WI38 (cell line): ENCODE results near the gene PRXL2B.
"Not testable (repeated sequence)": the region's sequence is repeated elsewhere in the genome, so short reads cannot be mapped to it uniquely, and the experiment has no call there.

Source experiments
- H3K4me3 ChIP-seq: 2 replicates; pipeline ENCODE4 v1.5.1; 2011; ENCODE audit warnings: low read depth, mild to moderate bottlenecking, control low read depth, low read length
- CTCF ChIP-seq: IDR thresholded peaks from 2 replicates; pipeline ENCODE4 v1.5.1; 2012; ENCODE audit warnings: low read depth, mild to moderate bottlenecking, control low read depth, low read length

Gene PRXL2B

GRCh38 chr1:2546515-2547209 lies 39.9 kb upstream of the PRXL2B start:
- no peak for TF ChIP-seq CTCF
- H3K4me3 ChIP-seq: peak overlapping the region; percentile 61

DNA sequence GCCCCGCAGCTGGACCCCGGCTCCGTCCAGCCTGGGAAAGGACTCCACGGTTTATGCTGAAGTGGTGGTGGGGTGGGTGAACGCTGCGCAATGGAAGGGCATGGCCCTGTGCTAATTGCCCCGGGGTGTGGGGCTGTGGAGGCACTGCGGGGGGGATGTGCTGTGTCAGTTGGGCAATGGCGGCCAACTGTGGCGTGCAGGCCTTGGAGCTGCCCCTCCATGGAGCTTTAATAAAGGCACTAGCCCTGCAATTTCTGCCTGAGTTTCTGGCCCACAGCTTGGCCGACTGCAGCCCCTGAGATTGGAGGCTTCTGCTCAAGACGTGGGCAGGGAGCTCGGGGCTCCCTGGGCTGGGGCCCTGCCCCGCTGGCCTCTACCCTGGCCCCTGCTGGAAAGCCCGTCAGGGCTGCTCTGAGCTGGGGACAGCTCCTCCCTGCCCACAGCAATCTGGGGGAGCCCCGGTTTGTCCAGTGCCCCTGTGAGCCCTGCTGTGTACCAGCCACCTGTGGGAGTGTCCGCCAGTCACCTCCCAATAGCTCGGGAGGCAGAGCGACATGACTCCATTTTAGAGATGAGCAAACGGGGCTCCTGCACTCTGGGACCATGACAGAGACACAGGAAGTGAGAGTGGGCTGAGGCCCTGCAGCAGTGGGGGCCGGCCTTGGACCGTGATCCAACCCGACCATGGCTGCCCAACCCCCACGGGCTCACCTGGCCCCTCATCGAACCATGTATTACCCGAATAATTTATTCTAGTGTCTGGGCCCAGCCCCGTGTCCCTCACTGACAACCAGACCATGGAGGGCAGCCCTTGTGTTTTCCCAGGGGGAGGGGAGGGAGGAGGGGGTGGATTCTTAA lies 39.1 kb upstream of the PRXL2B start:
- H3K4me3 ChIP-seq: peak overlapping the region; percentile 61
- TF ChIP-seq CTCF: no peak

GRCh38 chr1:2548068-2548589 lies 38.4 kb upstream of the PRXL2B start:
- TF ChIP-seq CTCF: peak; percentile 95
- H3K4me3 ChIP-seq: no peak overlapping the region

DNA sequence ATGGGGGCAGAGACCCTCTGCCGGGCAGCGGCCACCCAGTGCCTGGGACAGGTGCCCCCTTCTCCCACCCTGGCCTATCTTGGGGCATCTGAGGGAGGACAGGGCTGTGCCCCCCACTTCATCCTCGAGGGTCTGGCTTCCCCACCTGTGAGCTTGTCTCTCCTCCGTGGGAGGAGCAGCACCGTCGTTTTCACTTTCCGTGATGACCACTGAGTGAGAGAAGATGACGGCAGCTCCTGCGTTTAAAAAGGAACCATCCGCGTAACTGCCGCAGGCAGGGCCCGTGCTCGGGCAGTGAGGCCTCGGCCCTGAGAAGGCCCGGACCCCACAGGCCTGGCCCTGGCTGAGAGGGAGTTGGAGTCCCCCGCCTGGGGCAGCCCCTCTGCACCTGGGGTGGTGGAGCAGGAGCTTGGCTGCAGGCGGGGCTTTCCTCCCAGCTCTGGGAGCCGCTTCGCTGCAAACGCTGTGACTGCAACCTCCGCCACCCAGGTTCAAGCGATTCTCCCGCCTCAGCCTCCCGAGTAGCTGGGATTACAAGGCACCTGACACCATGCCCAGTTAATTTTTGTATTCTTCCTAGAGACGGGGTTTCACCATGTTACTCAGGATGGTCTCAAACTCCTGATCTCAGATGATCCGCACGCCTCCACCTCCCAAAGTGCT lies 37.1 kb upstream of the PRXL2B start:
- not testable (repeated sequence) for H3K4me3 ChIP-seq

GRCh38 chr1:2550309-2550861 lies 36.2 kb upstream of the PRXL2B start:
- not testable (repeated sequence) for H3K4me3 ChIP-seq

GRCh38 chr1:2551544-2551943 lies 35.0 kb upstream of the PRXL2B start:
- not testable (repeated sequence) for H3K4me3 ChIP-seq

DNA sequence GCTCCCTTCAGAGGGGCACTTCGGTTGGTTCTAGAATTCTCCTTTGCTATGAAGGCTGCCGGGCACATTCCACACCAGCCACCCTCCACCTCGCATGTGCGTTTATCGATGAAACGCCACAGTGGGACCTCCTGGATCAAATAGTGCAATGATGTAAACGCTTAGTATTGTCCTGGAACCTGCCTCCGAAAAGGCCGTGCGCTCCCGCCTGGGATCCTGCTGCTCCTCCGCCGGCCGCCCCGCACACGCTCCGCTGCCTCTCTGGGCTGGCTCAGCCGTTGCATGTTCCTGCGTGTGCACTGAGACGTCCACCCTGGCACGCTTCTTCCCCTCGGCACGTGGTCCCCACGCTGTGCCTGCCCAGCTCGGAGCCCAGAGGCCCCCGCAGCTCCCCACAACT lies 34.4 kb upstream of the PRXL2B start:
- TF ChIP-seq CTCF: no peak
- no peak overlapping the region for H3K4me3 ChIP-seq

- H3K4me3 ChIP-seq: not testable (repeated sequence)
Observed at GRCh38 chr1:2553076-2553475, 33.5 kb upstream of the PRXL2B start.
